ENCODE results near the gene EGR2. TPM values are rescaled to one million over a fixed set of nuclear protein-coding genes. Genes with fewer than 3 reads are reported as not detected.
A peak's percentile ranks its signal among the peaks of the same experiment; 100 is the strongest.

EGR2 gene
- polyA plus RNA-seq (2012; ENCODE audit: insufficient read depth, insufficient read length, low read depth) = not detected

DNA sequence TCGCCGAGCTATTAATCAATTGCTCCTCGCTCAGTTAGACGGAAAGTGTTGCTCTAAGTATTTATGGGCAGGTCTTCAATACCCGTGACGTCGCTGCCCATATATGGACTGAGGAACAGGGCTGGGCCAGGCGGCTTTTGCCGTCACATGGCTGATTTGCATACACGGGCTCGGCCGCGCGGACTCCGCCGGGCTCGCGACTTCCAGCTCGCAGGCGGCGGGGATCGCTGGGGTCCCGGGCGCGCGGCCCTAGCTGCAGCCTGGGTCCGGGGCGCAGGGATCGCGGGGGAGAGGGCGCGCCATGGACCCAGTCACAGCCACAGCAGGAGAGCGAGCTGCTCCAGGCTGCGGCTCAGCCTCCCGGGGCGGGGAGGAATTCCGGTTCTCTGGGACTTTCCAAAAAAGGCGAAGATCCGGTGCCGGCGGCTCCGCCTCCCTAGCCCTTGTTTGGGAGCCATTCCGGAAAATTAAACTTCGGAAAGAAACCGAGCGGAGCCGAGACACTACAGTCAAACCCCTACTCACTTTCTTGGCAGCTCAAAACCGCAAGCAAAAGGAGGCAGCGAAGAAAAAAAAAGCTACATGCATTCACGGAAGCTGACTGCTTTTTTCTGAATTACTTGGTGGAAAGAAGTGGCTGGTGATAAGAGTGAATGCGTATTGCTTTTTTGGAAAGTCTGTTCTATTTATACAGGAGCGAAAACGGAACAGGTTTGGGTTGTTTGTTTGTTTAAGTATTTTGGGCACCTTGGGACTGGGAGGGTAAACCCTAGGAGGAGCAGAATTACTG lies at the start of gene EGR2:
Gene EGR2, minus strand, starts transcription at position 36 of the 790 bp plus-strand sequence. CDS start 337 bp downstream, outside the sequence.
- Histone ChIP-seq H3K27me3 (peaks cover 52% of the 10 kb centered on the region), H3K4me3 (ENCODE audit: low read depth, low read length) (peak within 1 kb of the TSS; percentile 62), H3K36me3 (no peaks in the 10 kb centered on the region), H3K4me1 (no peaks in the 10 kb centered on the region), H3K9me3 (no peaks in the 10 kb centered on the region)
- TF ChIP-seq, protein P1, sequence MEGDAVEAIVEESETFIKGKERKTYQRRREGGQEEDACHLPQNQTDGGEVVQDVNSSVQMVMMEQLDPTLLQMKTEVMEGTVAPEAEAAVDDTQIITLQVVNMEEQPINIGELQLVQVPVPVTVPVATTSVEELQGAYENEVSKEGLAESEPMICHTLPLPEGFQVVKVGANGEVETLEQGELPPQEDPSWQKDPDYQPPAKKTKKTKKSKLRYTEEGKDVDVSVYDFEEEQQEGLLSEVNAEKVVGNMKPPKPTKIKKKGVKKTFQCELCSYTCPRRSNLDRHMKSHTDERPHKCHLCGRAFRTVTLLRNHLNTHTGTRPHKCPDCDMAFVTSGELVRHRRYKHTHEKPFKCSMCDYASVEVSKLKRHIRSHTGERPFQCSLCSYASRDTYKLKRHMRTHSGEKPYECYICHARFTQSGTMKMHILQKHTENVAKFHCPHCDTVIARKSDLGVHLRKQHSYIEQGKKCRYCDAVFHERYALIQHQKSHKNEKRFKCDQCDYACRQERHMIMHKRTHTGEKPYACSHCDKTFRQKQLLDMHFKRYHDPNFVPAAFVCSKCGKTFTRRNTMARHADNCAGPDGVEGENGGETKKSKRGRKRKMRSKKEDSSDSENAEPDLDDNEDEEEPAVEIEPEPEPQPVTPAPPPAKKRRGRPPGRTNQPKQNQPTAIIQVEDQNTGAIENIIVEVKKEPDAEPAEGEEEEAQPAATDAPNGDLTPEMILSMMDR (IDR thresholded peaks at IDR 0.05; ENCODE audit: low read depth, low read length) = no peak
- peak; percentile 88 for DNase-seq

DNA sequence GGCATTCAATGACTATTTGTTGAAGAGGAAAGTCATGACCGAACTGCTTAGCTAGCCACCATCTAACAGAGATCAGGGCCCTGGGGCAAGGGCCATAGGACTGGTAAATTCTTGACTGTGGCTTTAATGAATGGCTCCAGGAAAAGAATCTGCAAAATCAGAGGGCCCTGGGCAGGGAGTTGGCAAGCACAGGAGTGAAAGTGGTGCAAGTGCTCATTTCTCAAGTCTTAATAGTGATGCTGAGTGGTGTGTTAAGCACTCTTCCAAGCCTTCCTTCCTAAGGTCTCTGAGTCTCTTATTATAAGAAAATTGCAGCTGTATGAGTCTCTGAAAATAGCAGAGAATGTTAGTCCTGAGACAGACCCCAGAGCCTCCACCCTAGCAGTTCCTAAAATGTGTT lies 46.3 kb upstream of the EGR2 start:
- Histone ChIP-seq H3K4me1 (no peaks in the 10 kb centered on the region), H3K27me3 (no peaks in the 10 kb centered on the region), H3K36me3 (no peaks in the 10 kb centered on the region), H3K4me3 (ENCODE audit: low read depth, low read length) (no peak overlapping the region), H3K9me3 (no peaks in the 10 kb centered on the region)
- no peak for DNase-seq
- TF ChIP-seq, protein P1 (IDR thresholded peaks at IDR 0.05; ENCODE audit: low read depth, low read length) = no peak

DNA sequence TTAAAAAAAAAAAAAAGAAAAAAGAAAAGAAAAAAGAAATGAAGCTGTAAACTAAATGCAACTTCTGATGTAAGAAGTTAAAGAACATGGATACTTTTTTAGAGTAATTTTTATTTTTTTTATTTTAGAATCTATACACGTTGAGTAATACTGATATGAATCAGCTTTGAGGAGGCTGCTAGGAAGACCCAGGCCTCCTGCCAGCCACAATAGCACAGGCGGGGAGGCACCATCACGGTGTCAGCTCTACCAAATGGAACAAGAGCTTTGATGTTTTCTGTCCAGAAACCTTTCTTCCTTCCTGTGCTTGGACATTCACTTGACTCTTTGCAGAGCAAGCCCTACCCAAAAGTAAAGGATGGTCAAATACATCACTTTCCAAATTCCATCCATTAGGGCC lies 45.3 kb upstream of the EGR2 start:
- no peak for DNase-seq
- TF ChIP-seq, protein P1 (IDR thresholded peaks at IDR 0.05; ENCODE audit: low read depth, low read length) = no peak
- H3K4me1 ChIP-seq = no peaks in the 10 kb centered on the region
- H3K36me3 ChIP-seq = no peaks in the 10 kb centered on the region
- H3K4me3 ChIP-seq (ENCODE audit: low read depth, low read length) = no peak overlapping the region
- H3K9me3 ChIP-seq = no peaks in the 10 kb centered on the region
- H3K27me3 ChIP-seq = no peaks in the 10 kb centered on the region

DNA sequence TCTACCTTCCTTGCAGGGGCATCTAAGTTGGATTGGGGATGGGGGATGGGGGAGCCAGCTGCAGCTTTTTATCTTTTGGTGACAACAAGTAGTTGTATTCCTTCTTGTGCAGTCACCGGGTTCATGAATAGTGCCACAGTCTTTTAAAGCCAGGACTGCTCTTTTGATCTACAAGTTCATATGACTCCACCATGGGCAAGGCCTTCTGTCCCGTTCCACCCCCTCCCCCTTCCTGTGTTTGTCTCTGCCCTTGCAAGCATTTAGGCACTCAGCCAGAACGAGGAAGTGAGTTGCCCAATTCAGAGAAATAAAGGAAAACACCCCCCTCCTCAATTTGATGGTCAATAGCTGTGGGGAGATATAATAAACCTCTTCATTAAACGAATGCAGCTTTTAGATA lies 44.8 kb upstream of the EGR2 start:
- TF ChIP-seq, protein P1 (IDR thresholded peaks at IDR 0.05; ENCODE audit: low read depth, low read length) = no peak
- no peaks in the 10 kb centered on the region for H3K9me3 ChIP-seq
- no peaks in the 10 kb centered on the region for H3K4me1 ChIP-seq
- no peaks in the 10 kb centered on the region for H3K36me3 ChIP-seq
- H3K4me3 ChIP-seq (ENCODE audit: low read depth, low read length) = no peak overlapping the region
- DNase-seq = no peak
- no peaks in the 10 kb centered on the region for H3K27me3 ChIP-seq

DNA sequence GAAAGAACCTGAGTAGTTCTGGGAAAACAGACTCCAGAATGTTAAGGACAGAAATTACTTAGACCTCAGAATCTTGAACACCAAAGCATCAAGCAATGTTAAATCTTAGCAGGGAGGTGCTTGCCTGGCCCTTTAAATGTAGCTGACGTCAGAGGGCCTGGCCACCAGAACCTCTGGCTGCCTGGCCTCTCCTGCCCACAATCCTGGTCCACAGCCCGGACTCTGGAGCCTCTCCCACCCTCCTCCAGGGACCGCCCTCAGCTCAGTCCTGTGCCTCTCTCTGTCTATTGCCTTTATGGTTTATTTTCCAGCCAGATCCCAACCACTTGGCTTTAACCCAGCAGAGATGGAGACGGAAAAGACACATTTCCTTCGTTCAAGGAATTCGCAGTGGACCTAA lies 42.2 kb upstream of the EGR2 start:
- no peaks in the 10 kb centered on the region for H3K9me3 ChIP-seq
- no peak for DNase-seq
- H3K36me3 ChIP-seq = no peaks in the 10 kb centered on the region
- TF ChIP-seq, protein P1 (IDR thresholded peaks at IDR 0.05; ENCODE audit: low read depth, low read length) = no peak
- H3K27me3 ChIP-seq = no peaks in the 10 kb centered on the region
- no peak overlapping the region for H3K4me3 ChIP-seq (ENCODE audit: low read depth, low read length)
- no peaks in the 10 kb centered on the region for H3K4me1 ChIP-seq

DNA sequence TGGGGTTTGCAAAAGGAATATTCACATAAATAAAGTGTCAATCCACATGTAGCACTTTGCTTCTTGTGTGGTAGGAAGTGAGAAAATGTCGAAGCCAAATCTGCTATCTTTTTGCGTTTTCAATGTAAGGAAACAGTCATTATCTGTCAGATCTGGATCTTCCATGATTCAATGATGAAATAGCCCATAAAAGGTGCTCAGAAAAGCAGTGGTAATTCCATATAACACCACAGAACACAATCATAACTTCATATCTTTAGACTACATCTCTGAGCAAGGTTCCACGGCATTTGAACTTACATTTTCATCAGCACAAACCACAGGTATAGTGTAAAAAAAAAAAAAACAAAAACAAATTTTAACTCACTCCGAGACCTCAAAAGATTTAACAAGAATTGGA lies 39.9 kb upstream of the EGR2 start:
- Histone ChIP-seq H3K27me3 (no peaks in the 10 kb centered on the region), H3K36me3 (no peaks in the 10 kb centered on the region)
- TF ChIP-seq, protein P1 (IDR thresholded peaks at IDR 0.05; ENCODE audit: low read depth, low read length) = no peak

More for the DNA sequence above, 39.9 kb upstream of the EGR2 start:
- no peak overlapping the region for H3K4me3 ChIP-seq (ENCODE audit: low read depth, low read length)
- no peaks in the 10 kb centered on the region for H3K9me3 ChIP-seq
- DNase-seq = no peak
- no peaks in the 10 kb centered on the region for H3K4me1 ChIP-seq
